ENCODE measurements around the gene PHLDB2. TPM values are rescaled to one million over a fixed set of nuclear protein-coding genes. Genes with fewer than 3 reads are reported as not detected.

PHLDB2 gene
- 74.2 to 150 TPM (median 108 TPM) in 3 replicates for polyA plus RNA-seq
- polyA plus RNA-seq (2011; ENCODE audit: low read depth) = 155 TPM
- polyA plus RNA-seq (2011; cell fraction: cytosol; rRNA removed) = 50.9 and 92.7 TPM in 2 replicates
- 274 and 308 TPM in 2 replicates for polyA plus RNA-seq (2011; cell fraction: nucleus; rRNA removed)
- 82.5 and 87.2 TPM in 2 replicates for polyA plus RNA-seq (2012; ENCODE audit: low replicate concordance)
- polyA minus RNA-seq = 123 to 447 TPM (median 330 TPM) in 3 replicates
- 83.3 TPM for polyA minus RNA-seq (2011; cell fraction: cytosol; rRNA and poly(A)+ RNA removed)
- 519 and 1,062 TPM in 2 replicates for polyA minus RNA-seq (2011; cell fraction: nucleus; rRNA and poly(A)+ RNA removed)

DNA sequence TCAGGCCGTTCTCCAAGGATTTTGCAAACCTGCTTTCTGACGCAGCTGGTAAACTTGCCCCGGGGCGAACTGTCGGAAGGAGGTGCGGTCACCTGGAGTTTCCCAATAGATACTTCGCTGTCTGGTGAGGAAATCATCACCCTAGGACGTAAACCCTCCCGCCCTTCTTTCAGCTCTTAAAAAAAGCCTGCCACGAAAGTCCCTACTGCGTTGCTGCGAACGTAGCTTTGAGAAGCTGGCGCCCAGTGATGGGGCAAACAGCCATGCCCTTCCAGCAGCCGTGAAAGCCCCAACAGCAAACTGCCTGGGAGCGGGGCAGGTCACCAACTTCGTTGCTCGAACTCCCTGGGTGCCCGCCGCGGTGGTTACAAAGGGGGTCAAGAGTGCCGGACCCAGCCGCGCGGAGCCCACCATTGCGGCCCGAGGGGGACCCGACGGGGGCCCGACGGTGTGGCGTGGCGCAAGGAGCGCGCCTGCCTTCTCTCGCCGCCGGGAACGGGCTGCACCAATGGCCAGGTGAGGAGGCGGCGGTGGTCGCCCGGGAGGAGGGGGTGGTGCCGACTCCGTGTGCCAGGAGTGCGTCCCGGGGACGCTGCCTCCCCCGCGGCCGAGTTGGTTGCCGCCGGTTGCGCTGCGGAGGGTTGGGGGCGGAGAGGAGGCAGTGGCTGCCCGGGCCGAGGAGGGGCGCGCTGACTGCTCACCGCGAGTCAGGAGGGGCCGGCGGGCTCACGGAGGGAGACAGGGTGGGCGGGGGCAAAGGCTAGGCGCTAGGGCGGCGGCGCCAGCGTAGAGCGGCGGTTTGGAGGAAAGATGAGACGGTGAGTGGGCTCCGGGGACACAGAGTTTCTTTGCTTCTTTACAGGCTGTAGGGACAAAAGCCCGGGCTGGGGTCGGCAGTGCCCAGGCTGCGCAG is at the start of gene PHLDB2:
PHLDB2 (plus strand) TSS at position 205 of the 913 bp plus-strand sequence. CDS start 24,813 bp downstream, outside the sequence.
- peak within 1 kb of the TSS; percentile 96 for H3K4me2 ChIP-seq (ENCODE audit: control insufficient read depth, extremely low read depth, insufficient read depth, low read depth, low read length)
- peak within 1 kb of the TSS; percentile 60 for H2AFZ ChIP-seq (ENCODE audit: control insufficient read depth, low read length)
- no peaks in the 10 kb centered on the region for H3K9me3 ChIP-seq (ENCODE audit: control insufficient read depth, low read depth, low read length)
- H3K27ac ChIP-seq (ENCODE audit: control insufficient read depth, insufficient read depth, low read length) = peak within 1 kb of the TSS; percentile 98
- H3K27me3 ChIP-seq (ENCODE audit: control insufficient read depth, extremely low read depth, insufficient read depth, low read length) = no peaks in the 10 kb centered on the region
- peak; percentile 80 for FAIRE-seq
- peak within 1 kb of the TSS; percentile 93 to 99 (median 93) for H3K4me3 ChIP-seq (ENCODE audit: control insufficient read depth in 2 of 3, extremely low read depth in 1 of 3, insufficient read depth in 2 of 3, low read depth in 1 of 3, low read length in 3 of 3)
- H3K4me1 ChIP-seq (ENCODE audit: control insufficient read depth, extremely low read depth, insufficient read depth, low read length) = peaks cover 36% of the 10 kb centered on the region
- dilution Hi-C loops (cut with MboI; ENCODE audit: extremely low pct_ligation_motif_present, low sequenced_read_pairs) = no loop called here
- H3K79me2 ChIP-seq (ENCODE audit: control insufficient read depth, insufficient read depth, low read length) = peaks cover 58% of the 10 kb centered on the region
- H3K36me3 ChIP-seq (ENCODE audit: control insufficient read depth in 2 of 2, extremely low read depth in 1 of 2, insufficient read depth in 2 of 2, low read length in 2 of 2) = peaks cover 2 to 6% of the 10 kb centered on the region in 2 experiments
- DNase-seq (ENCODE audit: low read depth, low spot score) = peak; percentile 77
- peaks cover 14% of the 10 kb centered on the region for H4K20me1 ChIP-seq (ENCODE audit: control insufficient read depth, extremely low read depth, insufficient read depth, low read length)
- peak within 1 kb of the TSS; percentile 99 for H3K9ac ChIP-seq (ENCODE audit: control insufficient read depth, extremely low read depth, insufficient read depth, low read length)
- H3K9me1 ChIP-seq (ENCODE audit: control insufficient read depth, extremely low read depth, insufficient read depth, low read length) = peaks cover 3% of the 10 kb centered on the region
- TF ChIP-seq CTCF (optimal IDR thresholded peaks at IDR 0.05 in 1 of 3, IDR thresholded peaks at IDR 0.05 in 1 of 3, conservative IDR thresholded peaks at IDR 0.05 in 1 of 3; ENCODE audit: extremely low read depth in 1 of 3, insufficient read depth in 2 of 3, low read length in 3 of 3) (peak in 1 of 3 experiments; percentile 31), EZH2 (IDR thresholded peaks at IDR 0.05; ENCODE audit: low read length) (no peak)

DNA sequence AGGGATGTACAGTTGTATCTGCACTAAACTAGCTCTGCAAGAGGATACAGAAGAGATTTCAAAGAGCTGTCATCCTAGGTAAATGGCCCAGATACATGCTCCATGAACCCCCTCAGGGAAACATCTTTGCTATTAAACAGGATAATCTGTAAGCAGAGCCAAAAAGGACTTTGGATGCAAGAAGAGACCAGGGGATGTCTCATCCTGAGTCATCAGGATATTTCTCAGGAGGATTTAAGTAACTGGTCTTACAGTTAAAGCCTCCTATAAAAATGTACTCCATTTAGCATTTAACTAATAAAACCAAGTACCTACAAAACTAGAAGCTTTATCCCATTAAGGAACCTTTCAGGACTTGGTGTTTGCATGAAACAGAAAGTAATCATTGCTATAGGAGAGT is 48.2 kb upstream of the PHLDB2 start:
- Histone ChIP-seq H3K9ac (ENCODE audit: control insufficient read depth, extremely low read depth, insufficient read depth, low read length) (no peak overlapping the region), H3K27ac (ENCODE audit: control insufficient read depth, insufficient read depth, low read length) (peak overlapping the region; percentile 51)
- FAIRE-seq = peak; percentile 75

More for the DNA sequence above, 48.2 kb upstream of the PHLDB2 start:
- DNase-seq (ENCODE audit: low read depth, low spot score) = no peak
- no peaks in the 10 kb centered on the region for H4K20me1 ChIP-seq (ENCODE audit: control insufficient read depth, extremely low read depth, insufficient read depth, low read length)
- peak overlapping the region; percentile 6 for H3K4me2 ChIP-seq (ENCODE audit: control insufficient read depth, extremely low read depth, insufficient read depth, low read depth, low read length)
- H2AFZ ChIP-seq (ENCODE audit: control insufficient read depth, low read length) = no peak overlapping the region
- H3K36me3 ChIP-seq (ENCODE audit: control insufficient read depth in 2 of 2, extremely low read depth in 1 of 2, insufficient read depth in 2 of 2, low read length in 2 of 2) = no peaks in the 10 kb centered on the region
- no peaks in the 10 kb centered on the region for H3K9me3 ChIP-seq (ENCODE audit: control insufficient read depth, low read depth, low read length)
- H3K27me3 ChIP-seq (ENCODE audit: control insufficient read depth, extremely low read depth, insufficient read depth, low read length) = no peaks in the 10 kb centered on the region
- no peak overlapping the region for H3K4me3 ChIP-seq (ENCODE audit: control insufficient read depth in 2 of 3, extremely low read depth in 1 of 3, insufficient read depth in 2 of 3, low read depth in 1 of 3, low read length in 3 of 3)
- TF ChIP-seq CTCF (optimal IDR thresholded peaks at IDR 0.05 in 1 of 3, IDR thresholded peaks at IDR 0.05 in 1 of 3, conservative IDR thresholded peaks at IDR 0.05 in 1 of 3; ENCODE audit: extremely low read depth in 1 of 3, insufficient read depth in 2 of 3, low read length in 3 of 3) (no peak), EZH2 (IDR thresholded peaks at IDR 0.05; ENCODE audit: low read length) (no peak)
- no peaks in the 10 kb centered on the region for H3K79me2 ChIP-seq (ENCODE audit: control insufficient read depth, insufficient read depth, low read length)
- peaks cover 45% of the 10 kb centered on the region for H3K4me1 ChIP-seq (ENCODE audit: control insufficient read depth, extremely low read depth, insufficient read depth, low read length)
- dilution Hi-C loops (cut with MboI; ENCODE audit: extremely low pct_ligation_motif_present, low sequenced_read_pairs) = no loop called here
- no peaks in the 10 kb centered on the region for H3K9me1 ChIP-seq (ENCODE audit: control insufficient read depth, extremely low read depth, insufficient read depth, low read length)

All from keratinocyte (primary cell).